BLaER1 treated with 17β-estradiol and CSF1 and Interleukin-3, amounts not matched to agents 10 nM and 100 nM (cell line): ENCODE measurements around the gene FOXL1.
A peak's percentile ranks its signal among the peaks of the same experiment; 100 is the strongest.

Source experiments
- H3K27ac ChIP-seq, 11 experiments: shearing (Covaris generic); formaldehyde crosslinking; 2 replicates each; pipeline ENCODE4 v1.8.1; 2022
- H3K27me3 ChIP-seq, 11 experiments: shearing (Covaris generic); formaldehyde crosslinking; 2 replicates each; pipeline ENCODE4 v1.8.1; 2022
- H3K36me3 ChIP-seq, 11 experiments: shearing (Covaris generic); formaldehyde crosslinking; 2 replicates each; pipeline ENCODE4 v1.8.1; 2022
- H3K4me1 ChIP-seq, 10 experiments: shearing (Covaris generic); formaldehyde crosslinking; 2 replicates each; pipeline ENCODE4 v1.8.1; 2022
- H3K4me2 ChIP-seq, 11 experiments: shearing (Covaris generic); formaldehyde crosslinking; 2 replicates each; pipeline ENCODE4 v1.8.1; 2022
- H3K4me3 ChIP-seq, 10 experiments: shearing (Covaris generic); formaldehyde crosslinking; 2 replicates each; pipeline ENCODE4 v1.8.1; 2022
- H3K9ac ChIP-seq, 11 experiments: shearing (Covaris generic); formaldehyde crosslinking; 2 replicates each; pipeline ENCODE4 v1.8.1; 2022
- H3K9me3 ChIP-seq, 11 experiments: shearing (Covaris generic); formaldehyde crosslinking; replicated peaks in 1 of 11; 2 replicates each; pipeline ENCODE4 v1.8.1; 2022
- H4K20me1 ChIP-seq, 11 experiments: shearing (Covaris generic); formaldehyde crosslinking; 2 replicates each; pipeline ENCODE4 v1.8.1; 2022
- Cebpa-rat ChIP-seq, 11 experiments: shearing (Covaris generic); IDR thresholded peaks; 2 replicates each; pipeline ENCODE4 v1.8.1; 2022

The FOXL1 gene

GRCh38 chr16:86579268-86580062 lies 1.1 kb downstream of the FOXL1 start:
- H4K20me1 ChIP-seq: peaks cover 0 to 13% (median 0%) of the 10 kb centered on the region in 11 experiments; a peak in 3 of 22 replicates
- peaks cover 3 to 23% (median 15%) of the 10 kb centered on the region in 10 experiments; a peak in 13 of 20 replicates for H3K4me1 ChIP-seq
- H3K27me3 ChIP-seq: peaks cover 56 to 75% (median 72%) of the 10 kb centered on the region in 11 experiments
- TF ChIP-seq Cebpa-rat (IDR thresholded peaks at IDR 0.05): no peak
- no peaks in the 10 kb centered on the region for H3K36me3 ChIP-seq
- H3K27ac ChIP-seq: no peak overlapping the region
- 0 out of 20 replicates have a peak overlapping the region, but pooled peaks of 1 of the 10 experiments have one; percentile 11 for H3K4me3 ChIP-seq
- H3K9ac ChIP-seq: no peak overlapping the region
- peaks cover 0 to 12% (median 3%) of the 10 kb centered on the region in 11 experiments; a peak in 4 of 22 replicates for H3K9me3 ChIP-seq
- H3K4me2 ChIP-seq: peak overlapping the region in 5 of 11 experiments; percentile 9 to 28 (median 19); a peak in 5 of 22 replicates

DNA sequence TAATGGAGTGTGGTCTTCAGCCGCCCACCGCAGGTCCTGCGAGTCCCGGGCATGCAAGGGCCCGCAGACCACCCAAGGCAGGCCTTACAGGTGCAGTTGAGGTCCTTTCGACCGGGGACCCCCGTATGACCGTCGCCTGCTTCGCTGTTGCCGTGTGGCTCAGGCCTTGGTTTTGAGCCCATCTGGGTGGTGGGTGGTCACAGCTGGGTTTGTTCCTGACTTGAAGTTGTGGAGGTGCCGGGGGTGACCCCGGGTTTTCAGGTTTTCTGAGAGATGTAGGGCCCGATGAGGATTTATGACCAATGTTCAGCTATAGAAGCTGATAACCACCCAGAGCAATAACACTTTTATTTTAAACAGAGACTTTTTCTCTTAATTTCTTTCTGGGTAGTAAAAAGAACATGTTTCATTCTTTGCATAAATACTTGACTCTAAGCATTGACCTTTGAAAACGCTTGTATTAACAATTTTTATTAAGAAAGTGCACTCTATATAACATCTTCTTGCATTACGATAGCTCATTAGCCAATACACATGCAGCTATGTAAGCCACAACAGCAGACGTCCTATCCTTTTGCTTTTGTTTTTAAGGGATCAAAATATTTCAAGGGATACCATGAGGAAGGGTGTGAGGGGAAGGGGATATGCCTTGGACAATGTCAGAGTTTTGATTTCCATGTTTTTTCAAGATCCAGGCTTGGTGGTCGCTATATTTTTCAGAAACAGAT lies 1.9 kb downstream of the FOXL1 start:
- Histone ChIP-seq H3K27me3 (peaks cover 53 to 69% (median 64%) of the 10 kb centered on the region in 11 experiments), H3K9ac (no peak overlapping the region), H3K4me1 (peaks cover 3 to 23% (median 15%) of the 10 kb centered on the region in 10 experiments; a peak in 13 of 20 replicates), H3K36me3 (no peaks in the 10 kb centered on the region), H3K9me3 (peaks cover 0 to 12% (median 3%) of the 10 kb centered on the region in 11 experiments; a peak in 4 of 22 replicates), H4K20me1 (peaks cover 0 to 13% (median 0%) of the 10 kb centered on the region in 11 experiments; a peak in 3 of 22 replicates), H3K4me3 (no peak overlapping the region), H3K4me2 (no peak overlapping the region), H3K27ac (no peak overlapping the region)
- TF ChIP-seq Cebpa-rat (IDR thresholded peaks at IDR 0.05): no peak

DNA sequence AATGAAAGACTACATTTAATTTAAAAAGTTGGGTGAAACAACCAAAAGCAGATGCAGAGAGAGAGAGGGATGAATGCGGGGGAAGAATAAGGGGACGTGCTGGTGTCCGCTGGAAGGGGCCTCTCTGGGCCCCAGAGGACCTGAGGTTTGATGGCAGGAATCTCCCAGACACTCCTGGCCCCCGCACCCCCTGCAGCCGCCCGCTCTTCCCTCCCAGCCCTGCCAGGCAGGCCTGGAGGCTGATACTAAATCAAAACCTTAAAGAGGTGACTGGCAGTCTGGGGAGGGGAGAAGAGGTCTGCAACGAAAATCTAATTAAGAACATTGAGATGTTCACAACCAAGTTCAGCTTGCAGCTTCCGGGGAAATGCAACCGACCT lies 2.4 kb downstream of the FOXL1 start:
- Histone ChIP-seq H3K4me2 (no peak overlapping the region), H3K9me3 (peaks cover 0 to 12% (median 3%) of the 10 kb centered on the region in 11 experiments; a peak in 4 of 22 replicates), H3K36me3 (no peaks in the 10 kb centered on the region), H3K4me1 (peaks cover 3 to 23% (median 15%) of the 10 kb centered on the region in 10 experiments; a peak in 13 of 20 replicates), H3K9ac (no peak overlapping the region), H3K27ac (no peak overlapping the region), H3K27me3 (peaks cover 50 to 63% (median 58%) of the 10 kb centered on the region in 11 experiments), H4K20me1 (peaks cover 0 to 13% (median 0%) of the 10 kb centered on the region in 11 experiments; a peak in 3 of 22 replicates), H3K4me3 (no peak overlapping the region)
- no peak for TF ChIP-seq Cebpa-rat (IDR thresholded peaks at IDR 0.05)

GRCh38 chr16:86581458-86581857 lies 3.1 kb downstream of the FOXL1 start:
- H4K20me1 ChIP-seq: peaks cover 0 to 13% (median 0%) of the 10 kb centered on the region in 11 experiments; a peak in 3 of 22 replicates
- H3K27ac ChIP-seq: no peak overlapping the region
- H3K4me2 ChIP-seq: no peak overlapping the region
- peaks cover 0 to 12% (median 3%) of the 10 kb centered on the region in 11 experiments; a peak in 4 of 22 replicates for H3K9me3 ChIP-seq
- TF ChIP-seq Cebpa-rat (IDR thresholded peaks at IDR 0.05): no peak
- no peaks in the 10 kb centered on the region for H3K36me3 ChIP-seq
- peaks cover 45 to 57% (median 52%) of the 10 kb centered on the region in 11 experiments for H3K27me3 ChIP-seq
- H3K4me1 ChIP-seq: peaks cover under 1 to 21% (median 13%) of the 10 kb centered on the region in 10 experiments; a peak in 13 of 20 replicates
- no peak overlapping the region for H3K4me3 ChIP-seq
- no peak overlapping the region for H3K9ac ChIP-seq

DNA sequence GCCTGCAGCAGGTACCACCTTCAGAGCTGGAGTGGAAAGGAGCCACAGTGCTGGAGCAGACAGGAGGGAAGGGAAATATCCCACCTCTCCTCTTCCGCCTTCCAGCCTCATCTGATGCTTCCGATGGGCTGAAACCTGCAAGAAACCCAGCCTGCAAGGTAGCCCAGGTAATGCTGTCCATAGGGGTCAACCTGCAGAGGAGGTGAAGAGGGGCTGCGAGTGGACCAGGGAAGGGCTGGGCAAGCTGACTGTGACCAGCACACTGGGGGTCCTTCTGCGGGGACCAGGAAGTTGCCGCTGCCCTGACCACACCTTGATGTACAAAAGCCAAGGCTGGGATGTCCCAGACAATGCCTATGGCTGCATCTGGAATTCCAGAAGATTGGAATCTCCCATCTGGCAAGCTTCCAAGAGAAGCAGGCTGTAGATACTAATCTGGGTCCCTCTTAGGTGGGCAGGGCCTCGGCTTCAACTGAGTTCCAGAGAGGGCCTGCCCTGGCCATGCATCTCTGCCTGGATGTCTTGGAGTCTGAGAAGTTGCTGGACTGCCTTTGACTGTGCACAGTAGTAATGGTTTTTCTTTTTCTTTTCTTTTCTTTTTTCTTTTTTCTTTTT lies 5.8 kb downstream of the FOXL1 start:
- no peak overlapping the region for H3K9ac ChIP-seq

DNA sequence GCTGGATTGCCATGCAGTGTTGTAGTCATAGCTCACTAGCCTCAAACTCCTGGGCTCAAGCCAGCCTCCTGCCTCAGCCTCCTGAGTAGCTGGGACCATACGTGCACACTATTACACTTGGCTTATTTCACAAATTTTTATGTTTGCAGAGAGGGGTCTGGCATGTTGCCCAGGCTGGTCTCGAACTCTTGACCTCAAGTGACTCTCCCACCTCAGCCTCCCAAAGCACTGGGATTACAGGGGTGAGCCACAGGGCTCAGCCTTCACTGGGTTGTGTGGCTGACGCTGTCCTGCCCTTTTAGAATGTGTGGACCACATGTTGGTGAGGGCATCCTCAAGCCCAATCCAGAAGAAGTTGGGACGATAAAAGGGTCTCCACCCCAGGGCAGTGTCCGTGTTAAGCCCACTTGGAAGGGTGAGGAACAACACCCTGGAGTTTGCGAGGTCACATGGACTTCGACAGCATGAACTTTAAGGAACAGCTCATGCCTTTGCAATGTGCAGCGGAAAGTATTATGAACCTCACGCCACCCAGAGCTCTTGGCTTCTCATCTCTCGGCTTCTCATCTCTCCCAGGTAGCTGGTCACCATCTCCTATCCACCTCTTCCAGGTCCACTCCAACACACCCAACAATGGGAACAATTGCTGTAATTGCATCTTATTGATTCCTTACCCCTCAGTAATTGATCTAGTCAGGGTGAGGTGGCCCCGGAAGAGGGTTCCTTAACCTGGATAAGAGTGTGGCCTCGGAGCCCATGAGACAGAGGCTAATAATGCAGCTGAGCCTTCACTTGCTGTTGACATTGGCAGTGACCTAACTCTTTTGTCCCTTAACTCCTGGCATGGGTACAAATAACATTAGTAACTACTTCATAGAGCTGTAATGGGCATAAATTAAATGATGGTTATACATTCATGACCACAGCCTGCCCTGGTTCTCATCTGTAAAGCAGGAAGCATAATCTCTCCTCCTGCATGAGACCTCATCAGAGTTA lies 6.7 kb downstream of the FOXL1 start:
- H3K9ac ChIP-seq: no peak overlapping the region

More for the DNA sequence above, 5.8 kb downstream of the FOXL1 start:
- H3K4me2 ChIP-seq: no peak overlapping the region
- H3K36me3 ChIP-seq: no peaks in the 10 kb centered on the region
- H3K27ac ChIP-seq: no peak overlapping the region
- H4K20me1 ChIP-seq: 0 out of 22 replicates have a peak, but pooled peaks cover 0 to 4% (median 0%) of the 10 kb centered on the region in 11 experiments
- H3K4me1 ChIP-seq: no peaks in the 10 kb centered on the region
- peaks cover 18 to 29% (median 24%) of the 10 kb centered on the region in 11 experiments for H3K27me3 ChIP-seq
- H3K4me3 ChIP-seq: no peak overlapping the region
- TF ChIP-seq Cebpa-rat (IDR thresholded peaks at IDR 0.05): no peak
- peaks cover 0 to 3% (median 0%) of the 10 kb centered on the region in 11 experiments; a peak in 3 of 22 replicates for H3K9me3 ChIP-seq

DNA sequence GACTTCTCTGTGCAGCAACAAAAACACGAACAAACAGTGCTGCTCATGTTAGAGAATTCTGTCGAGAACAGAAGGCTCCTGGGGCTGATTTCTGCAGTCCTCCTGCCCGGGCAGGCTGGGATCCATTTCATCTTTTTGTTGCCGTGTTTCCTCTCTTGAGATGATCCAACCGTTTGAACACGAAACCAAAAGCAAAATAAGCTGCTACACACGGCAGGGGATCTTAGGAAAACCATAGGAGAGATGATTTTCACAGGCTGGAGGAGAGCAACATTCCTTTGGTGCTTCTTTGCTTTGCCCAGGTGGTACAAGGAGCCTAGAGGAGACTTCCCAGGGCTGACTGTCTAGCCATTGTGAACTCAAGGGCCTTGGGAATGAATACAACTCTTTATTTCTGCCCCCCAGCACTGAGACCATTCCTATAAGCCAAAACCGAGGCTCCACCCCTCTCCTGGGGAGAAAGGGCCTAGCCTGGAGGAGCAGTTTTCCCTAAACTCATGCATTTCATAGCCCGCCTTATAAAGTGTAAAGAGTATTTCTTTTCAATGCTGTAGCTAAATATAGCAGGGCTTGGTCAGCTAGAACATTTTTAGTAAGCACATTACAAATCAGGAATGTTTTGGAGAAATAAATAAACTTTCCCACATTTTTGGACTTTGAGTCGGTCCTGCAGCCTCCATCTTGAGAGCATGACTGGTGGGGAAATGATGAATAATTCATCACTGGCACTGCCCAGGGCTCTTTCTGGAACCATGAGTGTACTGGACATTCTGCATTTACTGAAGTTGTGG lies 7.7 kb downstream of the FOXL1 start:
- no peak for TF ChIP-seq Cebpa-rat (IDR thresholded peaks at IDR 0.05)
- Histone ChIP-seq H4K20me1 (no peaks in the 10 kb centered on the region), H3K4me3 (no peak overlapping the region), H3K9me3 (no peaks in the 10 kb centered on the region), H3K4me2 (no peak overlapping the region), H3K27ac (no peak overlapping the region), H3K27me3 (peaks cover 1 to 11% (median 6%) of the 10 kb centered on the region in 11 experiments; a peak in 18 of 22 replicates), H3K9ac (no peak overlapping the region), H3K36me3 (no peaks in the 10 kb centered on the region), H3K4me1 (no peaks in the 10 kb centered on the region)

More for the DNA sequence above, 6.7 kb downstream of the FOXL1 start:
- no peak overlapping the region for H3K4me3 ChIP-seq
- no peak overlapping the region for H3K4me2 ChIP-seq
- H3K4me1 ChIP-seq: no peaks in the 10 kb centered on the region
- no peaks in the 10 kb centered on the region for H4K20me1 ChIP-seq
- H3K27ac ChIP-seq: no peak overlapping the region
- H3K27me3 ChIP-seq: peaks cover 10 to 21% (median 16%) of the 10 kb centered on the region in 11 experiments
- no peaks in the 10 kb centered on the region for H3K36me3 ChIP-seq
- TF ChIP-seq Cebpa-rat (IDR thresholded peaks at IDR 0.05): no peak
- no peaks in the 10 kb centered on the region for H3K9me3 ChIP-seq
